Astrocyte (in vitro differentiated cells and primary cell): Measurements from ENCODE around the gene MYH9. TPM values are rescaled to one million over a fixed set of nuclear protein-coding genes. Genes with fewer than 3 reads are reported as not detected.

Experiments used
- DNase-seq: peaks from one replicate; pipeline ENCODE4 v3.0.0-alpha.2; 2010; ENCODE audit warnings: low read depth
- FAIRE-seq: peaks from 2 replicates; lab custom pipeline; 2011; peaks lifted over from hg19 to GRCh38; lab: Jason Lieb, UNC
- H2AFZ ChIP-seq: 2 replicates; pipeline ENCODE4 v1.6.0; 2012; ENCODE audit warnings: low read depth, low read length, inconsistent platforms
- H3K27ac ChIP-seq: 2 replicates; pipeline ENCODE4 v1.5.1; 2011; ENCODE audit warnings: low read depth, low read length, inconsistent platforms
- H3K27me3 ChIP-seq: 2 replicates; pipeline ENCODE4 v1.6.0; 2011; ENCODE audit warnings: low read length, inconsistent platforms; ENCODE audit not compliant: insufficient read depth
- H3K36me3 ChIP-seq: 2 replicates; pipeline ENCODE4 v1.5.1; 2011; ENCODE audit warnings: low read length, inconsistent platforms; ENCODE audit not compliant: insufficient read depth
- H3K4me1 ChIP-seq: 2 replicates; pipeline ENCODE4 v1.5.1; 2011; ENCODE audit warnings: low read length, inconsistent platforms; ENCODE audit not compliant: insufficient read depth
- H3K4me2 ChIP-seq: 2 replicates; pipeline ENCODE4 v1.6.0; 2012; ENCODE audit warnings: low read length, inconsistent platforms
- H3K4me3 ChIP-seq: 2 replicates; pipeline ENCODE4 v1.5.1; 2011; ENCODE audit warnings: low read depth, mild to moderate bottlenecking, low read length, inconsistent platforms; ENCODE audit not compliant: insufficient read depth
- H3K79me2 ChIP-seq: 2 replicates; pipeline ENCODE4 v1.6.0; 2012; ENCODE audit warnings: mild to moderate bottlenecking, low read length, inconsistent platforms; ENCODE audit not compliant: insufficient read depth
- H3K9ac ChIP-seq: 2 replicates; pipeline ENCODE4 v1.6.0; 2012; ENCODE audit warnings: mild to moderate bottlenecking, low read length, inconsistent platforms
- H3K9me3 ChIP-seq: 2 replicates; pipeline ENCODE4 v1.5.1; 2012; ENCODE audit warnings: low read depth, mild to moderate bottlenecking, low read length, inconsistent platforms; ENCODE audit not compliant: insufficient read depth
- H4K20me1 ChIP-seq: 2 replicates; pipeline ENCODE4 v1.6.0; 2012; ENCODE audit warnings: low read length, inconsistent platforms; ENCODE audit not compliant: insufficient read depth
- H3K27ac Mint-ChIP-seq: one replicate; pipeline ENCODE4 v1.8.0; 2021; ENCODE audit warnings: mild to moderate bottlenecking, mixed read lengths; ENCODE audit not compliant: unreplicated experiment
- H3K27me3 Mint-ChIP-seq: one replicate; pipeline ENCODE4 v1.8.0; 2021; ENCODE audit warnings: low read depth, mixed read lengths; ENCODE audit not compliant: unreplicated experiment
- H3K36me3 Mint-ChIP-seq: one replicate; pipeline ENCODE4 v1.8.0; 2021; ENCODE audit warnings: low read depth, mixed read lengths; ENCODE audit not compliant: unreplicated experiment
- H3K4me1 Mint-ChIP-seq: one replicate; pipeline ENCODE4 v1.8.0; 2021; ENCODE audit warnings: low read depth, mixed read lengths; ENCODE audit not compliant: unreplicated experiment
- H3K4me3 Mint-ChIP-seq: one replicate; pipeline ENCODE4 v1.8.0; 2021; ENCODE audit warnings: mild to moderate bottlenecking, moderate library complexity, mixed read lengths; ENCODE audit not compliant: unreplicated experiment
- H3K9me3 Mint-ChIP-seq: one replicate; pipeline ENCODE4 v1.8.0; 2021; ENCODE audit warnings: mild to moderate bottlenecking, mixed read lengths; ENCODE audit not compliant: unreplicated experiment
- EZH2 ChIP-seq: IDR thresholded peaks from 2 replicates; pipeline ENCODE4 v1.6.1; 2012; ENCODE audit warnings: mild to moderate bottlenecking, low read length, inconsistent platforms; ENCODE audit not compliant: insufficient read depth
- total RNA-seq: library from RNA; stranded (reverse); gene quantifications from 2 replicates; pipeline ENCODE4 v1.2.1, GENCODE V29; 2021
- TF ChIP-seq, protein P1 (sequence below): IDR thresholded peaks from 2 replicates; pipeline ENCODE4 v1.5.1; 2011; ENCODE audit warnings: low read depth, mild to moderate bottlenecking, inconsistent platforms, low read length, moderate library complexity; ENCODE audit not compliant: insufficient read depth

Gene MYH9
- total RNA-seq, 1 donor from 2014 or later, result 2,278 TPM

GRCh38 chr22:36352803-36353507 lies 34.8 kb downstream of the MYH9 start:
- H3K4me3 Mint-ChIP-seq, result peak overlapping the region; percentile 43
- peaks cover 89% of the 10 kb centered on the region for H3K4me1 ChIP-seq
- H3K27me3 ChIP-seq, result no peaks in the 10 kb centered on the region
- H3K36me3 ChIP-seq, result peaks cover 10% of the 10 kb centered on the region
- peak overlapping the region; percentile 74 for H3K9ac ChIP-seq
- H3K4me1 Mint-ChIP-seq, result peaks cover 89% of the 10 kb centered on the region
- no peaks in the 10 kb centered on the region for H3K27me3 Mint-ChIP-seq
- FAIRE-seq (no peak), DNase-seq (peak; percentile 88)
- H3K27ac ChIP-seq, result peak overlapping the region; percentile 85
- no peaks in the 10 kb centered on the region for H3K9me3 Mint-ChIP-seq
- peaks cover 99% of the 10 kb centered on the region for H3K79me2 ChIP-seq
- H3K27ac Mint-ChIP-seq, result peak overlapping the region; percentile 86
- H3K9me3 ChIP-seq, result no peaks in the 10 kb centered on the region
- peak overlapping the region; percentile 79 for H3K4me2 ChIP-seq
- H2AFZ ChIP-seq, result no peak overlapping the region
- H4K20me1 ChIP-seq, result peaks cover 95% of the 10 kb centered on the region
- H3K4me3 ChIP-seq, result peak overlapping the region; percentile 4
- H3K36me3 Mint-ChIP-seq, result peaks cover 25% of the 10 kb centered on the region
- TF ChIP-seq, protein P1, sequence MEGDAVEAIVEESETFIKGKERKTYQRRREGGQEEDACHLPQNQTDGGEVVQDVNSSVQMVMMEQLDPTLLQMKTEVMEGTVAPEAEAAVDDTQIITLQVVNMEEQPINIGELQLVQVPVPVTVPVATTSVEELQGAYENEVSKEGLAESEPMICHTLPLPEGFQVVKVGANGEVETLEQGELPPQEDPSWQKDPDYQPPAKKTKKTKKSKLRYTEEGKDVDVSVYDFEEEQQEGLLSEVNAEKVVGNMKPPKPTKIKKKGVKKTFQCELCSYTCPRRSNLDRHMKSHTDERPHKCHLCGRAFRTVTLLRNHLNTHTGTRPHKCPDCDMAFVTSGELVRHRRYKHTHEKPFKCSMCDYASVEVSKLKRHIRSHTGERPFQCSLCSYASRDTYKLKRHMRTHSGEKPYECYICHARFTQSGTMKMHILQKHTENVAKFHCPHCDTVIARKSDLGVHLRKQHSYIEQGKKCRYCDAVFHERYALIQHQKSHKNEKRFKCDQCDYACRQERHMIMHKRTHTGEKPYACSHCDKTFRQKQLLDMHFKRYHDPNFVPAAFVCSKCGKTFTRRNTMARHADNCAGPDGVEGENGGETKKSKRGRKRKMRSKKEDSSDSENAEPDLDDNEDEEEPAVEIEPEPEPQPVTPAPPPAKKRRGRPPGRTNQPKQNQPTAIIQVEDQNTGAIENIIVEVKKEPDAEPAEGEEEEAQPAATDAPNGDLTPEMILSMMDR, result no peak
- TF ChIP-seq EZH2, result no peak

- H3K36me3 ChIP-seq, result peaks cover 16% of the 10 kb centered on the region
- peak overlapping the region; percentile 8 for H3K4me3 ChIP-seq
- no peaks in the 10 kb centered on the region for H3K27me3 ChIP-seq
- no peak overlapping the region for H2AFZ ChIP-seq
- peak overlapping the region; percentile 74 for H3K9ac ChIP-seq
- peak overlapping the region; percentile 85 for H3K27ac ChIP-seq
- no peak for DNase-seq
- no peaks in the 10 kb centered on the region for H3K9me3 ChIP-seq
- peaks cover 23% of the 10 kb centered on the region for H3K36me3 Mint-ChIP-seq
- no peak for TF ChIP-seq EZH2
- TF ChIP-seq, protein P1, result no peak
- H3K4me2 ChIP-seq, result peak overlapping the region; percentile 79
- H3K27ac Mint-ChIP-seq, result peak overlapping the region; percentile 96
- H3K4me1 ChIP-seq, result peaks cover 84% of the 10 kb centered on the region
- no peak for FAIRE-seq
- H3K9me3 Mint-ChIP-seq, result no peaks in the 10 kb centered on the region
- H4K20me1 ChIP-seq, result peaks cover 94% of the 10 kb centered on the region
- no peaks in the 10 kb centered on the region for H3K27me3 Mint-ChIP-seq
- H3K4me3 Mint-ChIP-seq, result peak overlapping the region; percentile 64
- peaks cover 86% of the 10 kb centered on the region for H3K4me1 Mint-ChIP-seq
- H3K79me2 ChIP-seq, result peaks cover 98% of the 10 kb centered on the region
These were observed 35.6 kb downstream of the MYH9 start for GRCh38 chr22:36351921-36352802.
